GM18526 (cell line): Measurements from ENCODE around the gene TMPRSS11E.

Experiments
- POLR2A ChIP-seq: IDR thresholded peaks from 3 replicates; pipeline ENCODE4 v1.6.1; 2011; ENCODE audit not compliant: insufficient read length; ENCODE audit errors: extremely low read depth

The TMPRSS11E gene, protein sequence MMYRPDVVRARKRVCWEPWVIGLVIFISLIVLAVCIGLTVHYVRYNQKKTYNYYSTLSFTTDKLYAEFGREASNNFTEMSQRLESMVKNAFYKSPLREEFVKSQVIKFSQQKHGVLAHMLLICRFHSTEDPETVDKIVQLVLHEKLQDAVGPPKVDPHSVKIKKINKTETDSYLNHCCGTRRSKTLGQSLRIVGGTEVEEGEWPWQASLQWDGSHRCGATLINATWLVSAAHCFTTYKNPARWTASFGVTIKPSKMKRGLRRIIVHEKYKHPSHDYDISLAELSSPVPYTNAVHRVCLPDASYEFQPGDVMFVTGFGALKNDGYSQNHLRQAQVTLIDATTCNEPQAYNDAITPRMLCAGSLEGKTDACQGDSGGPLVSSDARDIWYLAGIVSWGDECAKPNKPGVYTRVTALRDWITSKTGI

DNA sequence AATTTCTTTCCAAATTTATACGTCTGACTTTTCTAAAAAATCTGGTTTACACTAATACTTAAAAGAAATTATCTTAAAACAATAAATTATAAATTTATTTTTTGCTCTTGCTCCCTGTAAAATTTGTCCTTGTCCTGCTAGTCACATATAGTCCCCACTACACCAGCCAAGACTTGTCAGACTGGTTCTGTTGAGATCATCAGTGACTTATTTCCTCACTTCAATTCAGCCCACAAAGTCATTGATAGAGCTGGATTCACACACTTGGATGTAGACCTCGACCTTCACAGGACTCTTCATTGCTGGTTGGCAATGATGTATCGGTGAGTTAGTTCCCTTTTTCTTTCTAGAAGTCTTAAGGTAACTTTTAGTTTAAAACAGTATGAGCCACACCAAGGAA lies at the start of gene TMPRSS11E:
TMPRSS11E (plus strand) TSS at position 263 of the 400 bp plus-strand sequence; CDS start at position 313, 50 bp downstream.
- no peak for TF ChIP-seq POLR2A

GRCh38 chr4:68399306-68399705 lies 48.0 kb upstream of the TMPRSS11E start:
- TF ChIP-seq POLR2A = no peak

DNA sequence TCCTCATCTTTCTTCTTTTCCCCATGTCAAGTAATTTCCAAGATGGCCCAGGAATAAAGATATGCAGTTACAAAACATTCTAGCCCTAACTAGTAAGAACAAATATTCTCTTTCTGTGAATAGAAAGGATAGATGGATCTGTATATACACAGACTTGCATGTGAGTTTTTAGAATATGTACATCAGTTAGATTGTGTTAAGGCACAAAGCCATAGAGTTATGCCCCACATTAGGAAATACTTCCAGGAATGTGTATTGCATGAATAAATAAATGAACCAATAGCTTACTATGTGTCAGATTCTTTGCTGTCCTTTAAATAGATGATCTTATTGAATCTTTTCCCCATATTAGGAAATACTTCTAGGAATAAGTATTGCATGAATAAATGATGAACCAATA lies 46.0 kb upstream of the TMPRSS11E start:
- TF ChIP-seq POLR2A = no peak

DNA sequence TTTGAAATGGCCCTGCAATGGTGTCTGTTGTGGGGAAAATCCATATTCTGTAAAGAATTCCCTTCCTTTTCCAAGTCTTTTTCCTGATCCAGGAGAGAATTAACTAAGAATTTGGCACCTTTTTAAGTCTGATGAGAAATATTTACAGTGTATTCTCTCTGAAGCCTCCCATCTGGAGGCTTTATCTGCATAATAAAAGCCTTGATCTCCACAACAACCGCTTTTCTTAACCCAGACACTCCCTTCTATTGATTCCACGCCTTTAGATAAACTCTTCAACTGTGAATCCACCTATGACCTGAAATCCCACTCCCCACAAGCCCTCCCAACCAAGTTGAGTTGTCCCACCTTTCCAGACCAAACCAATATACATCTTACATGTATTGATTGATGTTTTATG lies 43.1 kb upstream of the TMPRSS11E start:
- no peak for TF ChIP-seq POLR2A

DNA sequence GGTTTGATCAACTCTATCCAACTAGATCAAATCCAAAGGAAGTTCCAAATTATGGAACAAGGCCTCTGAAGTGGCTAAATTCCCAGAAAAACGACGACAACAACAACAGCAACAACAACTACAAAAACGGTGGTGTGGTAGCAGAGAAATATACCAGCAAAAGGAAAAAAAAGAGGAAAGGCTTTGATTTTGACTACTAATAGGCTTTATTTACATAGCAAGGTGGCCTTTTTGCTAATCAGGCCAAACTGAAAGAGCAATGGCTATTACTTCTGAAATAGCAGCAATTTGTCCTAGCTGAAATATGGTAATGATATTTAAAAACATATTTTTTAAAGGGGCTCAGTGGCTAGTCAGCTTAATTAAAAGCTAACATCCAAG lies 40.8 kb upstream of the TMPRSS11E start:
- no peak for TF ChIP-seq POLR2A

DNA sequence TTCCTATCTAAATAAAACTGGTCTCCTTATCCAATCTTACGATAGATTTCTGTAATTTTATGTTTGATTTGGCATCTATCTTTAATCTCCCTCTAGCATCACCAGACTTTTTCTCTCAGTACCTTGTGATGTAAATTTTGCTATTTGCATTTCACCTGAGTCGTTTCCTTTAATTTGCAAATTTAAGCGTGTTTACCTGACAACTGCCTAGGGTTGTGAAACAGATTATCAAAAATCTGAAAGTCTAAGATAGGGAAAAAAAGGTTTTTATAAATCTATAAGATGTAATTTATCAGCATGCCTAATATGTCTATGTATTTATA lies 39.4 kb upstream of the TMPRSS11E start:
- TF ChIP-seq POLR2A = no peak

- TF ChIP-seq POLR2A = no peak
Observed at GRCh38 chr4:68410149-68410548, 37.1 kb upstream of the TMPRSS11E start.

DNA sequence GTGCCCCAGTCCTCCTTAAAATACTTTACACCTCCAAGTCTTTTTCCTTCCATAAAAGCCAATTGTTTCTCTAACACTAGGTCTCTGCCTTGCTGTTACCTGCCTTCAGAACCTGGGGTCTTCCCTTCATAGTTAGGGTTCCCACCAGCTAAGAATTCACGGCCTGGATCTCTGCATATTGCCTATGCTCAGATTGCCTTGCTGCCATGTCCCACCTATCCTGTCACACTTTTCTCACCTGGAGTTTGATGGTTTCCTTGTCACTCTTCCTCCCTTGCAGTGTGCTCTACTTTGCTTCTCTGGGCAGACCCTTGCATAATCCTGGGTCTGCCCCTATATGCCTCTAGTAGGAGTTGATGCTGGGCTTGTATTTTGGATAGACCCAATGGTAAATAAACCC lies 36.6 kb upstream of the TMPRSS11E start:
- TF ChIP-seq POLR2A = no peak

DNA sequence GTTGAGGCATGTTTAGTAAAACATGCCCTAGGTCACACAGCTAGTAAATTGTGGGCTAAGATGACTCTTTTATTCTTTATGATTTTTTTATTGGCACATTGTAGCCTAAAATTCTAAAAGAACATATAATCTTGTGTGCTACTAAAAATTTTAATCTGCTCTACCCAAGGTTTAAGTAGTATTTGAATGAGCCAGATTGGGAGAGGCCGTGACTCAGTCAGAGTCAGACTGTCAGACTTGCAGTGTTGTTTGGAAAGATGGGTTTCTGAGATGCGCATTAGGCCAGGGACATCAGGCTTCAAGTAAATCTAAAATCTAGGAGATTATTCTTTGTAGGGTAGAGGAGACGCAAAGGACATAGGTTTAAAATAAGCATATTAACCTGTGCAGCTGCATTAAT lies 30.7 kb upstream of the TMPRSS11E start:
- no peak for TF ChIP-seq POLR2A

DNA sequence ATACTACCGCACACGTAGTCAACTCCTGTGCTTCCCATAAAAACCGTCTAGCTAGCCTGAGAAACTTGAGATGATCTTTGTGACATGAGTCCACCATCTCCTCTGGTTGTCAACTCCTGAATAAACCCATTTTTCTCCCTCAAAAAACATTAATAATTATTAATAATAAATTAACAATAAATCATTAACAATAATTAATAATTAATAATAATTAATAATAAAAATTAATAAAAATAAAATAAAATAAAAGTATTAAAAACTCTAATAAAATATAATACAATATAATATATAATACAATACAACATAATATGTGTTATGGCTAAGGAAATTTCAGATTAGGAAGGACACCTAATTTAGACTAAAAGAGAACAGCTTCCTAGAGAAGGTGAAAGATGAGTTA lies 20.7 kb upstream of the TMPRSS11E start:
- TF ChIP-seq POLR2A = no peak

DNA sequence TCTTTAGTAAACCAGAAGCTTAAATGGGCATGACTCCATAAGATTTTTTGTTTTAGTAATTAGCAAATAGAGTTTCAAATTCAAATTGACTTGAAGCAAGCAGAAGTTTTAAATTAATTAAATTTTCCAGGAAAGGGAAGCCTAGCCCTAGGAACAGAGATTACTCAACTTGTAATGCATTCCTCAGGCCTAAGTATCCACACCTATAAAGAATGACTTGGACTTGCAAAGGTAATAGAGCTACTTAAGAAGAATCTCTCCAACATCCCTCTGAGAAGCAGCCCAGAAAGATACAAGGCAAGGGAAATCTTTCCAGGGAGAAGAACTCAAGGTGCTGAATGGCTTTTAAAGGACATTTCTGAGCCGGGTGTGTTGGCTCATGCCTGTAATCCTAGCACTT lies 16.9 kb upstream of the TMPRSS11E start:
- TF ChIP-seq POLR2A = no peak

- TF ChIP-seq POLR2A = no peak
Observed at GRCh38 chr4:68432320-68432719, 14.9 kb upstream of the TMPRSS11E start.

DNA sequence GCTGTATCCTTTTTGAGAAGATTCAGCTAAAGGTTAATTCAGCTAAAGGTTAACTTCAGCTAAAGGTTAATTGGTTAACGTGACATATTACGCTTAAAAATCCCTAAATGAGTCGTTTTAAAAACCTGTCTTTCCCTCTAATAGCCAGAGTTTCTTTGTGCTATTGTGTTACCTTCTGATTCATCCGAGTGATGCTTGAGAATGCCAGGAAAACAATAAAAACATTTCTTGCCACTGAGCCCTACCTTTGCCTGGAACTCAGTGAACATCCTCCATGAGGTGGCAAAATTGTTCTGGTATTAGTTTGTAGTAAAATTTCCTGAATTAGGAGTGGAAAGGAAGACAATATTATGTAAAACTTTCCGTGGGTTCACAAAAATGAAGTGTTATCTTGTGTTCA lies 13.7 kb upstream of the TMPRSS11E start:
- TF ChIP-seq POLR2A = no peak

DNA sequence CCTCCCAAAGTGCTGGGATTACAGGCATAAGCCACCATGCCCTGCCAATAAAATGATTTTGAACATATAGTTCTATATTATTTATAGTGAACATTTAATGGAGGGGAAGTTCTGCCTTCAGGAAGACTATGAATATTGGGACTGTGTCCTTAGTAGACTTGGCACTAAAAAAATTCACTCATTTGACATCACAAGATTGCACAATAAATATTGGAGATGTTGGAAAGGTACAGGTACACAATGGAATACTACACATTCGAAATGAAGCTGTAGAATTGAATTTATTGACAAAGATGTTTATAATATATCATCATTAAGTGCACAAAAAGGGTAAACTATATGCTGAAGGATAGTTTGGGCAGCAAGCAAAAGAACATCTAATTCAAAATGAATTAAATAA lies 13.0 kb upstream of the TMPRSS11E start:
- no peak for TF ChIP-seq POLR2A

GRCh38 chr4:68434836-68435235 lies 12.4 kb upstream of the TMPRSS11E start:
- no peak for TF ChIP-seq POLR2A

DNA sequence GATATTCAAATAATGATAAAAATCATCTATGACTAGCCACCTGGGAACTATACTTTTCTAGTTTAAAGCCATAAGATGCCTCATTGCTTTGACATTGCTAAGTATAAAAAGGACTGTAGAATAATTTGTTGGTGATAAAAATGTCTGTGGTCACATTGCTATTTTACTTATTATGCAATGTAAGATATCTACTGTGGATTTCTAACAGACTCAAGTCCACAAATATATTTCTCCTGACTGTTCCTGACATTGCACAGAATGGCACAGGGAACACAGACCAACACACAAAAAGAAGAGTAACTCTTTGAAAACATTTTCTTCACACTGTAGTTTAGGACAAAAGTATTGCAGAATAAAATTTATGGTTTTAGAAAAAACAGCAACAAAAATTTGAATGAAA lies 2.2 kb upstream of the TMPRSS11E start:
- TF ChIP-seq POLR2A = no peak
